Neural progenitor cell (in vitro differentiated cells): ENCODE measurements around the gene GLI1. TPM values are rescaled to one million over a fixed set of nuclear protein-coding genes. Genes with fewer than 3 reads are reported as not detected.

Experiments used
- DNase-seq: peaks from one replicate; pipeline ENCODE4 v3.0.0-alpha.2; 2016; ENCODE audit warnings: low spot score
- H2AFZ ChIP-seq: fragments of 200-600 bp; sonication (generic); replicated peaks from 2 replicates; pipeline ENCODE4 v1.6.1; 2016; ENCODE audit warnings: antibody characterized with exemption
- H3F3A ChIP-seq: fragments of 200-600 bp; sonication (generic); 2 replicates; pipeline ENCODE4 v1.6.1; 2016; ENCODE audit warnings: antibody characterized with exemption, low read depth
- H3K27ac ChIP-seq: fragments of 200-600 bp; sonication (generic); 2 replicates; pipeline ENCODE4 v1.5.1; 2016; ENCODE audit warnings: mild to moderate bottlenecking
- H3K27me3 ChIP-seq: fragments of 200-600 bp; sonication (generic); 2 replicates; pipeline ENCODE4 v1.6.1; 2016; ENCODE audit warnings: mild to moderate bottlenecking, moderate library complexity
- H3K36me3 ChIP-seq: fragments of 200-600 bp; sonication (generic); 2 replicates; pipeline ENCODE4 v1.5.1; 2016
- H3K4me1 ChIP-seq: fragments of 200-600 bp; sonication (generic); 2 replicates; pipeline ENCODE4 v1.6.1; 2016; ENCODE audit warnings: mixed run types
- H3K4me2 ChIP-seq: fragments of 200-600 bp; sonication (generic); 2 replicates; pipeline ENCODE4 v1.6.1; 2016
- H3K4me3 ChIP-seq: fragments of 200-600 bp; sonication (generic); 2 replicates; pipeline ENCODE4 v1.5.1; 2016
- H3K79me2 ChIP-seq: fragments of 200-600 bp; sonication (generic); 2 replicates; pipeline ENCODE4 v1.6.1; 2016; ENCODE audit warnings: low read depth
- H3K9ac ChIP-seq: fragments of 200-600 bp; sonication (generic); 2 replicates; pipeline ENCODE4 v1.6.1; 2016
- H3K9me3 ChIP-seq: fragments of 200-600 bp; sonication (generic); 2 replicates; pipeline ENCODE4 v1.5.1; 2016; ENCODE audit warnings: low read depth
- H4K20me1 ChIP-seq: fragments of 200-600 bp; sonication (generic); 2 replicates; pipeline ENCODE4 v1.6.1; 2016; ENCODE audit warnings: low read depth
- H3K27ac Mint-ChIP-seq: 3 replicates; pipeline ENCODE4 v1.8.0; 2021; ENCODE audit warnings: mixed read lengths
- H3K27me3 Mint-ChIP-seq: 2 replicates; pipeline ENCODE4 v1.8.0; 2022; ENCODE audit warnings: low read depth, mild to moderate bottlenecking, inconsistent platforms, moderate library complexity, mixed read lengths; ENCODE audit not compliant: insufficient read depth
- H3K36me3 Mint-ChIP-seq: 3 replicates; pipeline ENCODE4 v1.8.0; 2021; ENCODE audit warnings: mixed read lengths
- H3K4me1 Mint-ChIP-seq: 3 replicates; pipeline ENCODE4 v1.8.0; 2021; ENCODE audit warnings: mixed read lengths
- H3K4me3 Mint-ChIP-seq: 3 replicates; pipeline ENCODE4 v1.8.0; 2021; ENCODE audit warnings: mild to moderate bottlenecking, moderate library complexity, mixed read lengths
- H3K9me3 Mint-ChIP-seq: 3 replicates; pipeline ENCODE4 v1.8.0; 2020; ENCODE audit warnings: mixed read lengths
- EZH2 ChIP-seq: fragments of 200-600 bp; sonication (generic); IDR thresholded peaks from 2 replicates; pipeline ENCODE4 v1.6.1; 2017; ENCODE audit warnings: antibody characterized with exemption, mild to moderate bottlenecking, moderate library complexity
- EZH2phosphoT487 ChIP-seq: fragments of 200-600 bp; sonication (generic); IDR thresholded peaks from 2 replicates; pipeline ENCODE4 v1.6.1; 2017; ENCODE audit warnings: antibody characterized with exemption
- total RNA-seq: library from RNA; depleted of rRNA; stranded (reverse); fragments of >200 nt; gene quantifications from 2 replicates; pipeline ENCODE4 v1.2.3, GENCODE V29; 2015; ENCODE audit warnings: low replicate concordance
- TF ChIP-seq, protein P1 (sequence below): fragments of 200-600 bp; sonication (generic); IDR thresholded peaks from 2 replicates; pipeline ENCODE4 v1.5.1; 2017; ENCODE audit warnings: antibody characterized with exemption, mild to moderate bottlenecking

The GLI1 gene
- total RNA-seq, 1 donor from 2014 or later, result 0.71 TPM

DNA sequence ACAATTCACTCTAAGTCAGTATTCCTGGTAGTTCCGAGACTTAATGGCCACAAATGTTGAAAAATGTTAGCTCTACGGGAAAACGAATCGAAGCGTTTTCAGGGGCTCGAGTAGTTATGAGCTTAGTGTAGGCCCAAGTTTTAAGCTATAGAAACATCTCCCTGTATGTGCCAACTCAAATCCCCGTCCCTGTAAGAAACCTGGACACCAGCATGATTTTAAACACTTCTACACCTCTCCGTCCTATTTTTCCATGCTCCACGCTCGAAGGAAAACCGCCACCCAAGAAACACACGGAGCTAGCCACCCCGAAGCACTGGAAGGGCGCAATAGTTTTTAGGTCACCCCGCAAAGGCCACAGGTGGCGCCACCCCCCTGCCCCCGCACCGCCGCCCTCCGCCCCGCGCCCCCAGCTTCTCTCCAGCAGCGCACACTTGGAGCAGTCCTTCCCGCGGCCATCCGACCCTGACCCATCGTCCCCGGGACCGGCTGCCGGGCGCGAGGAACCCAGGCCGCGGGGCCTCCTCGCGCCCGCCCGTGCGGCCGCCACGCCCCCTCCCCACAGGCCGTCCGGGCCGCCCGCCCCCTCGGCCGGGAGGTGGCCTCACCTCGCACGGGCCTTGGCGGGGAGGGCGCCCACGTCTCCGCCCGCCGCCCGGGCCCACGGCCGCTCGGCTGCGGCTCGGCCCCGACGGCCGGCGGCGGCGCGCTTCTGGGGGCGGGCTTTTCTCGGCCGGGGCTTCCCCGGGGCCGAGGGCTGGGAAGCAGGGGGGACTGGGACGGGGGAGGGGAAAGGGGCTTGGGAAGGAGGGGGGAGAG, 29.3 kb upstream of the GLI1 start:
- Mint-ChIP-seq H3K27ac (peak overlapping the region; percentile 99), H3K4me3 (peak overlapping the region; percentile 98), H3K9me3 (no peaks in the 10 kb centered on the region), H3K4me1 (peaks cover 30% of the 10 kb centered on the region), H3K36me3 (peaks cover 11% of the 10 kb centered on the region), H3K27me3 (peaks cover 4% of the 10 kb centered on the region)
- Histone ChIP-seq H3K79me2 (peaks cover 48% of the 10 kb centered on the region), H3K4me3 (peak overlapping the region; percentile 64), H3K4me1 (peaks cover 11% of the 10 kb centered on the region), H3K4me2 (peak overlapping the region; percentile 93), H3K27me3 (no peaks in the 10 kb centered on the region), H3F3A (peaks cover 24% of the 10 kb centered on the region), H3K9ac (peak overlapping the region; percentile 58), H3K36me3 (no peaks in the 10 kb centered on the region), H3K9me3 (no peaks in the 10 kb centered on the region), H4K20me1 (peaks cover 4% of the 10 kb centered on the region), H3K27ac (peak overlapping the region; percentile 74), H2AFZ (peak overlapping the region; percentile 15)
- TF ChIP-seq EZH2phosphoT487, result no peak
- TF ChIP-seq, protein P1, sequence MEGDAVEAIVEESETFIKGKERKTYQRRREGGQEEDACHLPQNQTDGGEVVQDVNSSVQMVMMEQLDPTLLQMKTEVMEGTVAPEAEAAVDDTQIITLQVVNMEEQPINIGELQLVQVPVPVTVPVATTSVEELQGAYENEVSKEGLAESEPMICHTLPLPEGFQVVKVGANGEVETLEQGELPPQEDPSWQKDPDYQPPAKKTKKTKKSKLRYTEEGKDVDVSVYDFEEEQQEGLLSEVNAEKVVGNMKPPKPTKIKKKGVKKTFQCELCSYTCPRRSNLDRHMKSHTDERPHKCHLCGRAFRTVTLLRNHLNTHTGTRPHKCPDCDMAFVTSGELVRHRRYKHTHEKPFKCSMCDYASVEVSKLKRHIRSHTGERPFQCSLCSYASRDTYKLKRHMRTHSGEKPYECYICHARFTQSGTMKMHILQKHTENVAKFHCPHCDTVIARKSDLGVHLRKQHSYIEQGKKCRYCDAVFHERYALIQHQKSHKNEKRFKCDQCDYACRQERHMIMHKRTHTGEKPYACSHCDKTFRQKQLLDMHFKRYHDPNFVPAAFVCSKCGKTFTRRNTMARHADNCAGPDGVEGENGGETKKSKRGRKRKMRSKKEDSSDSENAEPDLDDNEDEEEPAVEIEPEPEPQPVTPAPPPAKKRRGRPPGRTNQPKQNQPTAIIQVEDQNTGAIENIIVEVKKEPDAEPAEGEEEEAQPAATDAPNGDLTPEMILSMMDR, result peak; percentile 35
- no peak for TF ChIP-seq EZH2
- no peak for DNase-seq

DNA sequence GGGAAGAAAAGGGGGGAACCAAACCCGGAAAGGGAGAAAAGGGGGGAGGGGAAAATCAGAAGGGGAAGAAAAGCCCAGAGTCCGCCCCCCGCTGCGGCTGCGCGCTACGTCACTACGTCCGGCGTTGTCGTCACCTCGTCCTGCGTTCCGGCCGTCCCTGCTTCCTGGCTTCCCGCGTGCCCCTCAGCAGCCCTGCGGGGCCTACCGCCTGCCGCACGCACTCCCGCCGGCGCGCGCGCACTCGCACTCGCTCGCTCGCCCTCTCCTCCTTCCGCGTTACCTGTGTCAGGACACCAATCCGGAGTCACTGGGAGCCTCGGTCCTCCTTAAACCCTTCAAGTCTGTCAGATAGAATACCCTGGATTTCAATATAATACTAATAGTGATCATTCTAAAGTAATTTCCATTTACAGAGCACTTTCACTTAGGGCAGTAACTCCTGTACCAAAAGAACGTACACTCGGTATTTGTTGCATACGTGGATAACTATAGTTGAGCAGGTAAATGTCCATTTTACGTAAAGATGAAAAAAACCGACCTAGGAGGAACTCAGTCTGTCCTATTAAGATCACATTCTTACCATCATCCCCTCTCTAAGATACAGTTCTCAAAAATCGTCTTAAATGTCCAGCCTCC, 28.5 kb upstream of the GLI1 start, which contains the start of gene R3HDM2:
R3HDM2 (minus strand) TSS at position 113 of the 636 bp plus-strand sequence. CDS start 120,615 bp downstream, outside the sequence.
- peak within 1 kb of the TSS; percentile 93 for H3K4me2 ChIP-seq
- peak; percentile 95 for DNase-seq
- peak within 1 kb of the TSS; percentile 34 for H2AFZ ChIP-seq
- Mint-ChIP-seq H3K4me3 (peak within 1 kb of the TSS; percentile 98), H3K27me3 (peaks cover 4% of the 10 kb centered on the region), H3K27ac (peak within 1 kb of the TSS; percentile 99), H3K9me3 (no peaks in the 10 kb centered on the region), H3K36me3 (peaks cover 8% of the 10 kb centered on the region), H3K4me1 (peaks cover 30% of the 10 kb centered on the region)
- H3K4me3 ChIP-seq, result peak within 1 kb of the TSS; percentile 64
- H3K27me3 ChIP-seq, result no peaks in the 10 kb centered on the region
- TF ChIP-seq EZH2 (no peak), EZH2phosphoT487 (no peak)
- TF ChIP-seq, protein P1, result no peak
- peaks cover 24% of the 10 kb centered on the region for H3F3A ChIP-seq
- H3K36me3 ChIP-seq, result no peaks in the 10 kb centered on the region
- peaks cover 4% of the 10 kb centered on the region for H4K20me1 ChIP-seq
- no peaks in the 10 kb centered on the region for H3K9me3 ChIP-seq
- peaks cover 11% of the 10 kb centered on the region for H3K4me1 ChIP-seq
- H3K27ac ChIP-seq, result peak within 1 kb of the TSS; percentile 74
- H3K79me2 ChIP-seq, result peaks cover 42% of the 10 kb centered on the region
- H3K9ac ChIP-seq, result peak within 1 kb of the TSS; percentile 58

DNA sequence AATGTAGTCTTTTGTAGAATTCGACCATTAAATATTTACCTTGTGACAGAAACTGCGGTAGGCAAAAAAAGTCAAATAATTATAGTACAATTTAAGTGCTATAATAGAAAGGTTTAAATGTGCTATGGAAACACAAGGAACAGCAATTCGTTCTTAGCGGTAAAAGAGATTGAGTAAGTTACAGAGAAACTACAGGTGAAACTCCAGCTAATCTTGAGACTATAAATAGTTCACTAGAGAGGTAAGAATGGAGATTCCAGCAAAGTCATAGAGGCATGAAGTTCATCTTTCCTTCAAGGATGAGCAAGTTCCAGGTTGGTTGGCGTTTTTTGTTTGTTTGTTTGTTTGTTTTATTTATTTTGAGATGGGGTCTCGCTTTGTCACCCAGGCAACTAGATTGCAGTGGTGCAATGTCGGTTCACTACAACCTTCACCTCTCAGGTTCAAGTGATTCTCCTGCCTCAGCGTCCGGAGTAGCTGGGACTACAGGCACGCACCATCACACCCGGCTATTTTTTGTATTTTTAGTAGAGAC, 27.9 kb upstream of the GLI1 start:
- H3K9me3 Mint-ChIP-seq, result no peaks in the 10 kb centered on the region
- Histone ChIP-seq H3K27me3 (no peaks in the 10 kb centered on the region), H3K9ac (no peak overlapping the region), H3K4me3 (peak overlapping the region; percentile 64), H3K4me1 (peaks cover 11% of the 10 kb centered on the region), H3F3A (peaks cover 24% of the 10 kb centered on the region), H2AFZ (peak overlapping the region; percentile 34), H3K27ac (no peak overlapping the region), H3K79me2 (peaks cover 35% of the 10 kb centered on the region), H3K9me3 (no peaks in the 10 kb centered on the region), H4K20me1 (peaks cover 4% of the 10 kb centered on the region), H3K36me3 (no peaks in the 10 kb centered on the region), H3K4me2 (peak overlapping the region; percentile 93)
- peak overlapping the region; percentile 96 for H3K4me3 Mint-ChIP-seq
- peaks cover 30% of the 10 kb centered on the region for H3K4me1 Mint-ChIP-seq
- H3K27ac Mint-ChIP-seq, result peak overlapping the region; percentile 93
- no peak for TF ChIP-seq EZH2phosphoT487
- TF ChIP-seq, protein P1, result no peak
- DNase-seq, result no peak
- H3K36me3 Mint-ChIP-seq, result peaks cover 3% of the 10 kb centered on the region
- peaks cover 5% of the 10 kb centered on the region for H3K27me3 Mint-ChIP-seq
